T-cell (primary cell): Measurements from ENCODE around the gene CHCHD10. TPM values are rescaled to one million over a fixed set of nuclear protein-coding genes. Genes with fewer than 3 reads are reported as not detected.

ENCODE experiments used
- ATAC-seq, 4 experiments: fragments of 200-7000 bp in 3 of 4; fragments of 150-1000 bp in 1 of 4; cut with Tn5 transposase; replicated peaks in 1 of 4; 1 replicate in 3 of 4; 2 replicates in 1 of 4; pipeline ENCODE4 v1.10.0; 2021; ENCODE audit warnings: moderate library complexity in 3 of 4, mild to moderate bottlenecking in 2 of 4, moderate number of reproducible peaks in 1 of 4
- CTCF ChIA-PET, 2 donors: fragments of 300-600 bp; sonication (Branson Sonifier 250); formaldehyde crosslinking; loops; one replicate each; lab custom pipeline; 2022; ENCODE audit warnings: antibody characterized with exemption in 2 of 2; lab: Charles Lee
- POLR2A ChIA-PET, 2 donors: fragments of 300-600 bp; sonication (Branson Sonifier 250); formaldehyde crosslinking; loops; one replicate each; lab custom pipeline; 2022; ENCODE audit warnings: antibody characterized with exemption in 2 of 2; lab: Charles Lee
- DNase-seq, 35 experiments: peaks; one replicate each; pipeline versions ENCODE4 v3.0.0 to v3.0.0-alpha.2; 2013 to 2023
- H3K27ac ChIP-seq: one replicate; pipeline ENCODE4 v1.5.1; 2013; ENCODE audit warnings: low read length
- H3K27me3 ChIP-seq, 2 experiments: replicated peaks in 1 of 2; 1 replicate in 1 of 2; 2 replicates in 1 of 2; pipeline versions ENCODE4 v1.6.1 to v1.7.0; 2013; ENCODE audit warnings: low read length in 1 of 2, mixed read lengths in 1 of 2; ENCODE audit not compliant: control insufficient read depth in 2 of 2, insufficient read depth in 2 of 2; ENCODE audit errors: extremely low read depth in 1 of 2
- H3K36me3 ChIP-seq, 2 donors: 1 replicate in 1 of 2; 2 replicates in 1 of 2; pipeline versions ENCODE4 v1.6.1 to v1.7.0; 2013; ENCODE audit warnings: low read length in 1 of 2; ENCODE audit not compliant: control insufficient read depth in 2 of 2, insufficient read depth in 1 of 2; ENCODE audit errors: extremely low read depth in 1 of 2
- H3K4me1 ChIP-seq, 2 experiments: 1 replicate in 1 of 2; 2 replicates in 1 of 2; pipeline versions ENCODE4 v1.6.1 to v1.7.0; 2013; ENCODE audit warnings: low read length in 2 of 2, mixed read lengths in 1 of 2; ENCODE audit not compliant: insufficient read depth in 2 of 2, control insufficient read depth in 1 of 2; ENCODE audit errors: extremely low read depth in 1 of 2
- H3K4me3 ChIP-seq, 2 donors: 1 replicate in 1 of 2; 2 replicates in 1 of 2; pipeline versions ENCODE4 v1.5.1 to v1.7.0; 2013; ENCODE audit warnings: mild to moderate bottlenecking in 2 of 2, low read length in 1 of 2, moderate library complexity in 1 of 2; ENCODE audit not compliant: control insufficient read depth in 1 of 2; ENCODE audit errors: extremely low read depth in 1 of 2
- H3K9me3 ChIP-seq: 2 replicates; pipeline ENCODE4 v1.7.0; 2013
- H3K27ac Mint-ChIP-seq, 2 donors: one replicate each; pipeline ENCODE4 v1.8.0; 2020 to 2021; ENCODE audit warnings: mild to moderate bottlenecking in 2 of 2, mixed read lengths in 2 of 2
- H3K27me3 Mint-ChIP-seq, 2 donors: one replicate each; pipeline ENCODE4 v1.8.0; 2021 to 2022; ENCODE audit warnings: mixed read lengths in 2 of 2
- H3K36me3 Mint-ChIP-seq: one replicate; pipeline ENCODE4 v1.8.0; 2021; ENCODE audit warnings: mixed read lengths
- H3K4me1 Mint-ChIP-seq, 3 donors: one replicate each; pipeline ENCODE4 v1.8.0; 2020 to 2022; ENCODE audit warnings: mixed read lengths in 3 of 3, mild to moderate bottlenecking in 1 of 3
- H3K4me3 Mint-ChIP-seq, 3 donors: one replicate each; pipeline ENCODE4 v1.8.0; 2020 to 2022; ENCODE audit warnings: mild to moderate bottlenecking in 3 of 3, mixed read lengths in 3 of 3, moderate library complexity in 3 of 3
- H3K9me3 Mint-ChIP-seq, 3 donors: one replicate each; pipeline ENCODE4 v1.8.0; 2020 to 2022; ENCODE audit warnings: mixed read lengths in 3 of 3
- WGBS: methylation state at CpG from one replicate; pipeline ENCODE4 v1.1.5; 2013; ENCODE audit warnings: missing lambda C conversion rate; ENCODE audit not compliant: insufficient coverage; 5-methylcytosine and 5-hydroxymethylcytosine counted together
- total RNA-seq, 35 experiments: library from RNA in 6 of 35; stranded (reverse) in 6 of 35; fragments of 120-200 nt in 1 of 35; gene quantifications; one replicate each; pipeline versions ENCODE4 v1.2.1 to v1.2.4 and lab custom pipeline; 2013 to 2026

CHCHD10 gene
- total RNA-seq, 5 donors from 2014 or later (not counting 1 experiment from before 2014, with no cell fraction given) = 26.1 to 66.3 (median 63.2) TPM

GRCh38 chr22:23764899-23765881, 2.6 kb downstream of the CHCHD10 start:
- H3K27ac ChIP-seq = no peak overlapping the region
- ChIA-PET CTCF (no interaction called here), POLR2A (no interaction called here)
- WGBS = 97% methylated on average over 8 of the region's 9 CpGs
- Mint-ChIP-seq H3K36me3 (no peaks in the 10 kb centered on the region), H3K4me3 (peak overlapping the region; percentile 25 to 56 (median 47)), H3K9me3 (no peaks in the 10 kb centered on the region), H3K27me3 (no peaks in the 10 kb centered on the region), H3K4me1 (peaks cover 28 to 53% (median 42%) of the 10 kb centered on the region in 3 donors), H3K27ac (peak overlapping the region in 1 of 2 donors; percentile 72)
- H3K27me3 ChIP-seq = peaks cover 0 to 7% of the 10 kb centered on the region in 2 experiments
- no peak for ATAC-seq
- H3K36me3 ChIP-seq = peaks cover 2 to 3% of the 10 kb centered on the region in 2 donors
- no peak overlapping the region for H3K4me3 ChIP-seq
- no peaks in the 10 kb centered on the region for H3K9me3 ChIP-seq
- H3K4me1 ChIP-seq = peaks cover 18 to 60% of the 10 kb centered on the region in 2 experiments
- DNase-seq = no peak

DNA sequence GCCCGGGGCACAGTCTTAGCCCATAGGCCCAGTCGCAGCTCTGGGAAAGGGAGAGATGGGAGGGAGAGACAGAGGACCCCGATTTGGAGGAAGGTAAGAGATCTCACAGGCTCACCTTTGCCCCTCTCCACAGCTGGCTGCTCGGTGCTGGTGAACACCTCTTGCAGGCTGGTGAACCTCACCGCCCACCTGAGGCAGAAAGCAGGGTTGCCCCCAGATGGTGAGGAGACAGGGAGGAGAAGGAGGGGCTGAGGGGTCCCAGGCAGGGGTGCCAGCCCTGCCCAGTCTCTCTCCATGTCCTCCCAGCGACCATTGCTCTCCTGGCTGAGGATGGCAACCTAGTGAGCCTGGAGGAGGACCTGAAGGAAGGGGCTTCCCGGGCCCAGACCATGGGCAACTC, 3.8 kb downstream of the CHCHD10 start:
- Histone ChIP-seq H3K4me1 (peaks cover 18 to 59% of the 10 kb centered on the region in 2 experiments), H3K27me3 (peaks cover 0 to 1% of the 10 kb centered on the region in 2 experiments), H3K36me3 (peaks cover 2 to 3% of the 10 kb centered on the region in 2 donors), H3K27ac (no peak overlapping the region), H3K4me3 (peak overlapping the region; percentile 43 to 44), H3K9me3 (no peaks in the 10 kb centered on the region)
- H3K9me3 Mint-ChIP-seq = no peaks in the 10 kb centered on the region
- peaks cover 28 to 49% (median 42%) of the 10 kb centered on the region in 3 donors for H3K4me1 Mint-ChIP-seq
- no peaks in the 10 kb centered on the region for H3K27me3 Mint-ChIP-seq
- DNase-seq (no peak), ATAC-seq (no peak)
- 66% methylated on average over 3 of the region's 7 CpGs for WGBS
- ChIA-PET POLR2A (no interaction called here), CTCF (no interaction called here)
- peak overlapping the region; percentile 64 to 84 (median 71) for H3K4me3 Mint-ChIP-seq
- no peaks in the 10 kb centered on the region for H3K36me3 Mint-ChIP-seq
- H3K27ac Mint-ChIP-seq = peak overlapping the region; percentile 63 to 90

GRCh38 chr22:23763579-23763945, 4.2 kb downstream of the CHCHD10 start:
- peak overlapping the region; percentile 64 to 84 (median 71) for H3K4me3 Mint-ChIP-seq
- CTCF ChIA-PET = interaction anchor here in 1 of 2 donors (0.5 kb wide), 1 partner anchor 155 kb away, joined by 3 read pairs; no protein-coding TSS in a partner anchor
- peak; percentile 52 to 67 (median 62) for ATAC-seq
- H3K27me3 Mint-ChIP-seq = no peaks in the 10 kb centered on the region
- Histone ChIP-seq H3K27ac (no peak overlapping the region), H3K36me3 (peaks cover 2 to 3% of the 10 kb centered on the region in 2 donors), H3K27me3 (no peaks in the 10 kb centered on the region), H3K4me3 (peak overlapping the region; percentile 43 to 44), H3K4me1 (peaks cover 18 to 57% of the 10 kb centered on the region in 2 experiments), H3K9me3 (no peaks in the 10 kb centered on the region)
- 19% methylated on average over 15 of the region's 17 CpGs for WGBS
- DNase-seq = peak in 19 of 35 experiments; percentile 28 to 64 (median 44)
- H3K27ac Mint-ChIP-seq = peak overlapping the region; percentile 63 to 90
- POLR2A ChIA-PET = no interaction called here
- H3K36me3 Mint-ChIP-seq = no peaks in the 10 kb centered on the region
- H3K4me1 Mint-ChIP-seq = peaks cover 28 to 49% (median 42%) of the 10 kb centered on the region in 3 donors
- no peaks in the 10 kb centered on the region for H3K9me3 Mint-ChIP-seq

DNA sequence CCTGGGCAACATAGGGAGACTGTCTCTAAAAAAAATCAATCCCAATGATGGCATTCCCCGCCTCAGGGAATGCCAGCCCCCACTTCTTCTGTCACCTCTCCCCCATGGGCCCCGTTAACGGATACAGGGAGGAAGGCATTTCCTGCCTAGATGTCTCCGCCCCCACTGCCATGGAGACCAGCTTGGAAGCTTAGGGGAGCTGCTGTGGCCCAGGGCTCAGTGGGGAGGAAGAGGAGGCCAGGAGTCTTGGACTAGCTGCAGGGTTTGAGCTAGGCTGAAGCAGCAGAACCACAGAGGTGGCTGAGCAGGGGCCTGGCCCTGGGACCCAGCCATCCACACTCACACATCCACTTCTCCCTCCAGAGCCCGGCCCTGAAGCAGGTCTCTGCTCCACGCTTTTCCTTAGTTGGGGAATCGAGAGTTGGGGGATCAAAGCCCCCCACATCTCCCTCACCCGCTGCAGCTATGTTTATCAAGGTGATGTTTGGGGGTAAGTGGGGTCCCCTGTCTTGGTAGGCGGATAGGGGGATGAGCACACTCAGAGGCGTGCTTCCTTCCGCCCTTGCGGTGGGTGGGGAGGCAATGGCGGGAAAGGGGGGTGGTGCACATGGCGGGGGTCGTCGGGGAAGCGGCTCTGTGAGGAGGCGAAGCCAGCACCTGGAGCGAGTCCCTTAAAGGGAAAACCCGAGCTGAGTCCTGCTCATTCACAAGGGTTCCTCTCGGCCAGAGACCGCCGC, 4.8 kb downstream of the CHCHD10 start, which contains the start of gene C22orf15:
TSS of gene C22orf15 (plus strand) at position 149 of the 737 bp plus-strand sequence. CDS start at position 466, 317 bp downstream.
- Histone ChIP-seq H3K4me3 (peak within 1 kb of the TSS; percentile 43 to 44), H3K27ac (peak within 1 kb of the TSS; percentile 10), H3K27me3 (no peaks in the 10 kb centered on the region), H3K9me3 (no peaks in the 10 kb centered on the region), H3K4me1 (peaks cover 15 to 51% of the 10 kb centered on the region in 2 experiments), H3K36me3 (peaks cover 2 to 3% of the 10 kb centered on the region in 2 donors)
- H3K36me3 Mint-ChIP-seq = no peaks in the 10 kb centered on the region
- peaks cover 28 to 48% (median 41%) of the 10 kb centered on the region in 3 donors for H3K4me1 Mint-ChIP-seq
- ATAC-seq = peak; percentile 23 to 51 (median 46)
- DNase-seq = peak in 5 of 35 experiments; percentile 8 to 32 (median 14)
- peak within 1 kb of the TSS; percentile 64 to 84 (median 71) for H3K4me3 Mint-ChIP-seq
- 32% methylated on average over 15 of the region's 23 CpGs for WGBS
- H3K27ac Mint-ChIP-seq = peak within 1 kb of the TSS; percentile 80 to 90
- no peaks in the 10 kb centered on the region for H3K9me3 Mint-ChIP-seq
- no peaks in the 10 kb centered on the region for H3K27me3 Mint-ChIP-seq
- ChIA-PET POLR2A (no interaction called here), CTCF (interaction anchor here in 1 of 2 donors (0.5 to 0.7 kb wide), 2 partner anchors 88 to 155 kb away, joined by 3 read pairs; no protein-coding TSS in a partner anchor)

GRCh38 chr22:23760056-23760455, 7.7 kb downstream of the CHCHD10 start:
- Mint-ChIP-seq H3K36me3 (no peaks in the 10 kb centered on the region), H3K4me3 (no peak overlapping the region)
- 78% methylated on average over 3 of the region's 6 CpGs for WGBS

More at GRCh38 chr22:23760056-23760455, 7.7 kb downstream of the CHCHD10 start:
- no peak overlapping the region for H3K27ac Mint-ChIP-seq
- ATAC-seq (no peak), DNase-seq (no peak)
- CTCF ChIA-PET = no interaction called here
- peaks cover 18 to 31% (median 23%) of the 10 kb centered on the region in 3 donors for H3K4me1 Mint-ChIP-seq
- H3K9me3 Mint-ChIP-seq = no peaks in the 10 kb centered on the region
- no peak overlapping the region for H3K27ac ChIP-seq
- H3K36me3 ChIP-seq = peaks cover 2 to 3% of the 10 kb centered on the region in 2 donors
- no peaks in the 10 kb centered on the region for H3K27me3 Mint-ChIP-seq
- H3K4me1 ChIP-seq = peaks cover 11 to 27% of the 10 kb centered on the region in 2 experiments
- no peaks in the 10 kb centered on the region for H3K27me3 ChIP-seq
- no peaks in the 10 kb centered on the region for H3K9me3 ChIP-seq
- POLR2A ChIA-PET = interaction anchor here in 1 of 2 donors (0.7 kb wide), 1 partner anchor 114 kb away, joined by 6 read pairs; no protein-coding TSS in a partner anchor
- H3K4me3 ChIP-seq = no peak overlapping the region
